Activated CD4-positive, alpha-beta T cell treated with anti-CD3 and anti-CD28 coated beads, Interleukin-2, amount 50 U/mL, for 16 hours (primary cell): ENCODE data around the gene ZNHIT2.
A peak's percentile ranks its signal among the peaks of the same experiment; 100 is the strongest.

Source experiments
- DNase-seq: peaks from one replicate; pipeline ENCODE4 v3.0.0-alpha.2; 2020

ZNHIT2 gene

DNA sequence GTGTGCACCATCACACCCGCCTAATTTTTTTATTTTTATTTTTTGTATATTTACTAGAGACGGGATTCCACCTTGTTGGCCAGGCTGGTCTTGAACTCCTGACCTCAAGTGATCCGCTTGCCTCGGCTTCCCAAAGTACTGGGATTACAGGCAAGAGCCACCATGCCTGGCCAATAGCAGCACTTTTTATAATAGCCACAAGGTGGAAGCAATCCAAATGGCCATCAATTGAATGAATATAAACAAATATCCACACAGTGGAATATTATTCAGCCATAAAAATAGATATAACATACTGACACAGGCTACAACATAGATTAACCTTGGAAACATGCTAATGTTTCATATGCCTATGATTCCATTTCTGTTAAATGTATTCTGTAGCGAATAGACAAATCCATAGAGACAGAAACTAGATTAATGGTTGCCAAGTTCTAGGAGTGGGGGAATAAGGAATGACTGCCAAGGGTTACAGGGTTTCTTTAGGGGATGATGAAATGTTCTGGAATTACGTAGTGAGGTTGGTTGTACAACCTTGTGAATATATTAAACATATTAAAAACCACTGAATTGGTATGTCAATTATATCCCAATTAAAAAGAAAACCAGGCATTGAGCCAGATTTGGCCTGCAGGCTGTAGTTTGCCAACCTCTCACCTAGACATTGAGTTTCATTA, 16.7 kb downstream of the ZNHIT2 start:
- no peak for DNase-seq

DNA sequence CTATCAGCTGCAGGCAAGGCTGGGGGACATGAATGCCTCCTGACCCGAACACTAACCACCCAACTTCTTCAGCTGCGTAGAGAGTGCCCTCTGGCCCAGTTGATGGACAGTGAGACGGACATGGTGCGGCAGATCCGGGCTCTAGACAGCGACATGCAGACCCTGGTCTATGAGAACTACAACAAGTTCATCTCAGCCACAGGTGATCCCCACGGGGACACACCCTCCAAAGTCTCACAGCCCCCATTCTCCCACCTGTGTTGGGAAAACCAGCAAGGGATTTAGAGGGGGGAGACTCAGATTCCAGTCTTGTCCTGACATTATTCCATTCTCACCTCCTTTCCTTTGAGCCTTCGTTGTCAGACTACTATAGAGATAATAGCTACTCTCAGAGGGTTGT, 20.6 kb downstream of the ZNHIT2 start:
- DNase-seq: no peak

DNA sequence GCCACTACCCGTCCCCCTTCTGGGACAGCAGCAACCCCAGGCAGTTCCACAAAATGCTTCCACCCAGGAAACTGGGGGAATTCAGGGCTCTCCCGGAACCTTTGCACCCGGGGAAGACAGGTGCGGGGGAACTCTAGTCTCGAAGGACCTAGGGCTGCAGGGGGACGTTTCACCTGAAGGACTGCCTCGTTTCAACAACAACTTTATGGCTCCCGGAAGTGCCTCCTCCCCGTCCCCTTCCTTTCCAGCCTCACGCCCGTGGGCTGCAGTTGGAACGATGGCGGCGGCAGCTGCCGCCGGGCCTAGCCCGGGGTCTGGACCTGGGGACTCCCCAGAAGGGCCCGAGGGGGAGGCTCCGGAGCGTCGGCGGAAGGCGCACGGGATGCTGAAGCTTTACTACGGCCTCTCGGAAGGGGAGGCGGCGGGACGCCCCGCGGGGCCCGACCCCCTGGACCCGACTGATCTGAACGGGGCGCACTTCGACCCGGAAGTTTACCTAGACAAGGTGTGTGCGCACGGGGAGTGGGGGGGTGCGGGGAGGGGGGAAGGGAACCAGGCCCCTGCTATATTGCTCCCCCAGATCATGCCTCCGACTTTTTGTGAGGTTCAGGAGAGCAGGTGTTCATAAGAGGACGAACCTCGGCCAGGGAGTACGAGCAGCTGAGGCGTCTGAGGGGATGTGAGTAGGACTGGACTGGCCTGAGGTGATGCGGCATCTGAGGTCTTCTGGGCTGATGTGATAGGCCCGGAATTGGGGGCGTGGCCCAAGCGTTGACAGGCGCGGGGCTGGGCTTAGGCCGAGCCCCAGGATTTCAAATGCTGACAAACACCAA, 21.3 kb downstream of the ZNHIT2 start, which contains the start of gene VPS51:
VPS51 (plus strand) TSS at position 241 of the 833 bp plus-strand sequence; CDS start at position 278, 37 bp downstream.
- DNase-seq: peak; percentile 90

DNA sequence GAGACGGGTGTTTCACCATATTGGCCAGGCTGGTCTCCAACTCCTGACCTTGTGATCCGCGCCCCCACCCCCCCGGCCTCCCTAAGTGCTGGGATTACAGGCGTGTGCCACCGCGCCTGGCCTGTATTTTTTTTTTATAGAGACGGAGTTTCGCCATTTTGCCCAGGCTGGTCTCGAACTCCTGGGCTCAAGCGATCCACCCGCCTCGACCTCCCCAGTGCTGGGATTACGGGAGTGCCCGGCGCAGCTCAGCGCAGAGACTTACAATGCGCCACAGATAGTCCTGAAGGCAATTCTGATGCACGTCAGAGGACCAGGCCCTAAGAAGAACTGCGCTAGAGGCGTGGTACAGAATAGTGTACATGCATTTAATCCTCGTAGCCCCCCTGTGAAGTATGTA, 22.1 kb downstream of the ZNHIT2 start:
- DNase-seq: no peak

DNA sequence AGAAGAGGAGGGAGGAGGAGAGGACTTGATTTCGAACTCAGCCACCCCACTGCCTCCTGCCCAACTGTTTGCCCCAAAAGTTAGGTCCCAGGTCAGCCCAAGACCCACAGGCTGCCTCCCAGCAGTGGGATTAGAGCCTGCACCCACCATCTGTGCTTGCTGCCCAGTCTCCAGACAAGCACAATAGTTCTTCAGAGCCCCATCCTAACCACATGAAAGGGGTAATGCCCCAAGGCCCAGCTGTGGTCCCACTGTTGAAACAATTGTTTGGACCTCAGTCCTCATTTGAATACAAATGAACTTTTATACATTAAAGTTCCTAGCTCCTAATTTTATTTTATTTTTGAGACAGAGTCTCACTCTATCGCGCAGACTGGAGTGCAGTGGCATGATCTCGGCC, 26.9 kb downstream of the ZNHIT2 start:
- DNase-seq: no peak

DNA sequence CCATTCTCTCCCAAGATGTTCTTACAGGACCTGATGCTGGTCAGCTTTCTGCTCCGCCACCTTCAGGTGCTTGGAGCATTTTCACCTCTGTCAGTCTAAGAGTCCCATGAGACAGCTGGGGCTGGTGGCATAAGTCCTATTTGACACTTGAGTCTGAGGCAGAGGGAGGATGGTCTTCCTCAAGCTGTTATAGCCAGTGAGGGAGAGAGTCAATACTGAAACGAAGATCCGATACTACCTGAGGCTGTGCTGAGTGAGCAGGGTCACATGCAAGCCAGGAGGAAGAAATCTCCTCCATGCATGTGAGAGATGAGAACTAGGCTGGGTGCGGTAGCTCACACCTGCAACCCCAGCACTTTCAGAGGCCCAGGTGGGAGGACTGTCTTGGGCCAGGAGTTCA, 27.9 kb downstream of the ZNHIT2 start:
- no peak for DNase-seq

DNA sequence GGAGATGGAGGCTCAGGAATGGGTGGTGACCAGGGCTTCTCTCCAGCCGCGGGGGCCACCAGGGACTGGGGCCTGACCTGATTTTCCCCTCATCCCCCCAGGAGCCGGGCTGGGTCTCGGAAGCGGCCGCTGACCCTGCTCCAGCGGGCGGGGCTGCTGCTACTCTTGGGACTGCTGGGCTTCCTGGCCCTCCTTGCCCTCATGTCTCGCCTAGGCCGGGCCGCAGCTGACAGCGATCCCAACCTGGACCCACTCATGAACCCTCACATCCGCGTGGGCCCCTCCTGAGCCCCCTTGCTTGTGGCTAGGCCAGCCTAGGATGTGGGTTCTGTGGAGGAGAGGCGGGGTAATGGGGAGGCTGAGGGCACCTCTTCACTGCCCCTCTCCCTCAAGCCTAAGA, 29.7 kb downstream of the ZNHIT2 start:
- DNase-seq: no peak

DNA sequence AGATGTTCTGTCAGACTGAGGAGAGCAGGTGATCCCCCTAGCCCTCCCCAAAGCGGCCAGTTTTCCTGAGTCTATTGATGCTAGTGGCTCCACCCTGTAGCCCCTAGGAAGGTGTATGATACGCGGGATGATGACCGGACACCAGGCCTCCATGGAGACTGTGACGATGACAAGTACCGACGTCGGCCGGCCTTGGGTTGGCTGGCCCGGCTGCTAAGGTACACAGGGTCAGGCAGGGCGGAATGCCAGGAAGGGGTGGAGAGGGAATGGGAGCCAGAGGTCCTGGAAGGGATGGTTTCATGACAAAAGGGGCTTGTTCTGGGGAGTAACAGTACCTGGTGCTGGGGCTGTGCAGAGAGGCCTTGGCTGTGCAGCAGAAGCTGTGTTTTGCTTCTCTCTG, 30.3 kb downstream of the ZNHIT2 start:
- DNase-seq: no peak

DNA sequence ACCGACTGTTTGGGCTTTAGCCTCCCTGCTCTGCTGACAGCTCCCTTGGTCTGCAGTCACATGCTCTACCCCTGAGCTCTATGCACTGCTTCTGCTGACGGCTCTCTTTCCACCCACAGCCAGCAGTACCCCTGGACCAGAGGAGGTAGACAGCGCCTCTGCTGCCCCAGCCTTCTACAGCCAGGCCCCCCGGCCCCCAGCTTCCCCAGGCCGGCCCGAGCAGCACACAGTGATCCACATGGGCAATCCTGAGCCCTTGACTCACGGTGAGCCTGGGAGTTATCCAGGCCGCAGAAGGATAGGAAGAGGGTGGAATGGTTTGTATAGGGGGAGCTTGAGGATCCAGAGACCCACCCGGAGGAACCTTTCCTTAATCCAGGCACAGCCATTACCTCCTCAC, 30.7 kb downstream of the ZNHIT2 start:
- DNase-seq: no peak

DNA sequence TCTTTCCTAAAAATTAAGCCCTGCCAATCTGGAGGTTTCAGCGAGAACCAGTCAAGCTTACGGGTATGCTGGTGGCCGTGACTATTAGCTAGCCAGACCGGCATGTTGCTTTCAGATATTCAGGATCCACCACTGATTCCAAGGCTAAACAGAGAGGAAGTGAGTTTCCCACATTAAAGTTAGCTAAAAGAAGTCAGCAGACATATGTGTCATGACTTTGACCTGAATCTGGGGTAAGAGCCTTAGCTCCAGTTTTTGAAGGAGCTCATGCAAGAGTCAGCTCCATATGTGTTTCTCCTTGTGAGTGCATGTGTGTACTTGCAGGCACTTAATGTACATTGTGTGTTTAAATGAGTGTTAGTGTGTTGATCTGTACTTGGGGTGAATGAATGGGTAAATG, 32.1 kb downstream of the ZNHIT2 start:
- DNase-seq: no peak

DNA sequence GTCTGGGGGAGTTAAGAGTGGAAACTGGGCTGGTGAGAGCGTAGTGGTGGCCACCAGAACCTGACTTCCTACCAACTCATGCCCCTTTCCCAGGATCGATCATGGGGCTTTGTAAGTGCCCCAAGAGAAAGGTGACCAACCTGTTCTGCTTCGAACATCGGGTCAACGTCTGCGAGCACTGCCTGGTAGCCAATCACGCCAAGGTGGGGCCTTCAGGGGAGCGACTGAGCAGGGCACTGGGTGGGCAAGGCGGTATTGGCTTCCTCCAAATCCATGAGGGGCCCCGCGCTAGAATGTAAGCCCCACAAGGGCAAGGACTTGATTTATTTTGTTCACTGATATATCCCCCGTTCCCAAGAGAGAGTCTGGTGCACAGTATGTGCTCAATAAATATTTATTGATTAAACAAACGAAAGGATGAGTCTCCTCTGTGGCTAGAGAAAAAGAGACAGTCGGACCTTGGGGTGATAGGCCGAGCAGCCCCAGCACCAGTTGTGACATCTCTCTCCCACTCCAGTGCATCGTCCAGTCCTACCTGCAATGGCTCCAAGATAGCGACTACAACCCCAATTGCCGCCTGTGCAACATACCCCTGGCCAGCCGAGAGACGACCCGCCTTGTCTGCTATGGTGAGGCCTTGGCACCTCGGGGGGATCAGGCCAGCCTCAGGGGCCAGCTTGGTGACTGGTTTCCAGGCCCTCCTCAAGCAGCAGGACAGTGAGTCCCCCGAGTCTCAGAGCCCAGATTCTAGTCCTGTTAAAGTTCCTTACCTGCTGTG, 32.7 kb downstream of the ZNHIT2 start:
- no peak for DNase-seq

DNA sequence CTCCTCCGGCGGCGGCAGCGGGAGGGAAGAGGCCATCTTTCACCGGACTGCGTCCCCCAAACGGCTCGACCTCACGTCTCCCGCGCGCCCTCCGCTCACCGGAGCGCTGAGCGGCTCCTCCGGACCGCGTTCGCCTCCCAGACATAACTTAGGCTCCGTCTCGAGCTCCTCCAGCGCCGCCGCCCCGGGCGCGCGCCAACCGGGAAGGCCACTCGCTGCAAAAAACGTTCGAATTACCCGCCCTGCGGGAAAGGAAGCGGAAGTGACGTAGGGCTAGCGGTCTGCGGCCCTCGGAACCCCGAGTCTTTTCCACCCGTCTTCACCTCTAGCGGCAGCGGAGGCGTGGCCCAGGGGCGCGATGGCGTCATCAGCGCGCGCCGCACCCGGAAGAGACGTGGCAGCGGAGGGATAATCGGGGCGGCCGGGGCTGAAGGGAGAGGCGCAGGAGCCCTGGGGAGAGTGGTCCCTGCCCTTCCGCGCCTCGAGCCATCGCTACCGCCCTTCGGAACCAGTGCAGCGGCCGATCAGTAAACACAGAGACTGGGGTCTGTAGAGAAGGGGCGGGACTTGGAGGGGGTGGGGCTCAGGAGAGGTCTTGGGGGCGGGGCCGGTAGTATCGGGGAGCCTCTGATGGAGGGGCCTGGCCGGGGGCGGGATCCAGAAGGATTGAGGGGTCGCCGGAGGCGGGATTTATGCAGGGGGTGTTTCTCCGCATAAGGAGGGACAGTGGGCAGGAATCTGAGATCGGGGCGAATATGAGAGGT, 33.5 kb downstream of the ZNHIT2 start, which contains the start of the genes CDCA5 and ZFPL1:
CDCA5 (minus strand) TSS at position 207 of the 764 bp plus-strand sequence; CDS start at position 145, 62 bp downstream.
ZFPL1 (plus strand) TSS at position 389 of the 764 bp plus-strand sequence. CDS start 477 bp downstream, outside the sequence.
- DNase-seq: peak; percentile 97

DNA sequence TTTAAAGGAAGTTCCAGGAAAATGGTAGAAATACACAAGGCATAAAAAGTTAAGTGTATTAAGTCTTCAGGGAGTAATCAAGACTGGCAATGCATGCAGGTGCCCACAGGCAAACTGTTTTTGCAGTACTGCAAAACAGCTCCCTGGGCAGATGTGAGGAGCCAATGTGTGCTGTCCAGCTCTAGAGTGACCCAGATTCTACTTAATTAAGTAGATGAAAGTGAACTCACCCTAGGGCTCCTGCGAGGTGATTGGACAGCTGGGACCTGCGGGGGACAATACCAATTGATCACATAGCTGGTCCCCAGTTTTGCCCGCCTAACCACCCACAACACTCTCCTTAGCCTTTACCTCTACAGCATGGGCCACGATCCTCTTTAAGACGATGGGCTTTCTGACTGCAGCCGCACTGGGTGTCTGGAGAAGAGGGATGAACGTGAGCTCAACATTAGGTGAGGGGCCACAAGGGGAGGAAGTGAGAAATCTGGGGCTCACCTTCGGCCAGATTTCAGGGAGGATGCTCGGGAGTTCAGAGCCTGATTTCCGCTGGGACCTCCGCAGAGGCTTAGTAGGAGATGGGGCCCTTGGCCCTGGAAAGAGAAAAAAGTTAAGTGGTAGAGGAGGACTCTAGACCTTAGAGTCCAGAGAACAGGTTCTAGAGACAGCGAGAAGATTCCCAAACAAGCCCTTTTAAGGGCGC, 34.2 kb downstream of the ZNHIT2 start:
- no peak for DNase-seq

DNA sequence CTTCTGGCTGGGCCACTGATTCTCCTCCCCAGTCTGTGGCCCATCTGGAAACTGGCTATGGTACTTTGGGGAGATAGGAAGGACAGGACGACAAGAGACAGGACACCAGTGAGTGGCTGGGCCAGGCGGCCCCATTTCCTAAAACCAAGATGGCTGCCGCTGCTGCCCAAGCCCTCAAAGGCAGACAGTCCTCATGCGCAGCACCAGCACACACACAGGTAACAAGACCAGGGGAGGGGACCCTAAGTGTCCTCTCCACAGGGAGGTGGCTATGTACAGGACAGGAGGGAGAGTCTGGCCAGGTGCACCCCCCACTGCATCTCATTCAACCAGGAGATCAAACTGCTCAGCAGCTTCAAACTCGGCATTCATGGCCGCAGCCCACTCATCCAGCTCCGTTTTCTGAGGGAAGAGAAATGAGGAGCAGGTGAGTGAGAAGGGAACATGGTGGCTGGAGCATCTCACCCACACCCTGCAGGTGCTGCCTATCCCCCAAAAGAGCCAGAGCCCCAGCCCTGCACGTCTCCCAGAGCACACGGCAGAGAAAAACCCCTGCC, 38.6 kb downstream of the ZNHIT2 start:
- DNase-seq: no peak

DNA sequence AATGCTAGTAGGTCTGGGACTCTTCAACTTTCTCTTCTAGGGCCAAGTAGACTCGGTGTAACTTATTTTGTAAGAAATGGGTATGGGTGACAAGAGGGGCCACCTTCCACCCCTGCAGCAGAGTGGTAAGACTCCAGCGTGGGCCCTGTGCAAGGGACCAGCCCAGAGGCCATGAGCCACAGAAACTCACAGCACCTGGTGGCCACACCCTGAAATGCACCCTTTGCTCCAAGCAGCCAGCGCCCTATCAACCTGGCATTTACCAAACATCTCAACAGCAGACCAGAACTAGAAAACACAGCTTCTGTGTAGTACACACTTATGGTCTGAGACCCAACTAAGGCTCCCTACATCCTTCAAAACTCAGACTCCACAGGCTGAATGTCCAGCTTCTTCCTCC, 39.4 kb downstream of the ZNHIT2 start:
- peak; percentile 65 for DNase-seq

DNA sequence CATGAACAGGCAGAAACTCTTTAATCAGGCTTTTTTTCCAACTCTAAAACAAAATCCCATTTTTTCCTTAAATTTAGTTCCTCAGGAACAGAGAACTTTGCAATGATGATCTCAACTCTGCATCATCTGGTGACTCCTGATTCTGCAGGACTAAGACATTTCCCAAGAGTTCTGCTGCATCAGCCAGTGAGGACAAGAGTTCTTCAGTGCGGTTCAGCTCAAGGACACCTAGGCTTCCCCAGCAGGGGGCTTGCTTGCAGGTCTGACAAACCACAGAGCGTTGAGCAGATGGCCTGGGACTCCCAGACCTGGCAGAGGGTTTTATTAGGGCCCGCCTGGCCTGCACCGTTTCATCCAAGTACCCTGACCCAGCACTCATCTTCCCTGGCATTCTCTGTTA, 40.0 kb downstream of the ZNHIT2 start:
- DNase-seq: no peak

DNA sequence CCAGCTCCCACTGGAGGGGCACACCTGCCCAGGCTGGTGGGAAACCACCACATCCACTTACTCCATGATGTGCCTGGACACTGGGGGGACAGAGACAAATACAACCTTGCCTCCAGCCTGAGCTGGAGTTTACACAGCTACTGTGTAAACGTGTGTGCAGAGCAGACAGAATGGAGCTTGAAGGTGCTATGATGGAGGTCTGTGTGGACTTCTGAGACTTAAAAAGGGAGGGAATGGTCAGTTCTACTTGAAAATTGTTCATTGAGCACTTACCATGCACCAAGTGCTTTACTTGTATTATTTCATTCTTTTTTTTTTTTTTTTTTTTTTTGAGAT, 44.9 kb downstream of the ZNHIT2 start:
- DNase-seq: no peak

DNA sequence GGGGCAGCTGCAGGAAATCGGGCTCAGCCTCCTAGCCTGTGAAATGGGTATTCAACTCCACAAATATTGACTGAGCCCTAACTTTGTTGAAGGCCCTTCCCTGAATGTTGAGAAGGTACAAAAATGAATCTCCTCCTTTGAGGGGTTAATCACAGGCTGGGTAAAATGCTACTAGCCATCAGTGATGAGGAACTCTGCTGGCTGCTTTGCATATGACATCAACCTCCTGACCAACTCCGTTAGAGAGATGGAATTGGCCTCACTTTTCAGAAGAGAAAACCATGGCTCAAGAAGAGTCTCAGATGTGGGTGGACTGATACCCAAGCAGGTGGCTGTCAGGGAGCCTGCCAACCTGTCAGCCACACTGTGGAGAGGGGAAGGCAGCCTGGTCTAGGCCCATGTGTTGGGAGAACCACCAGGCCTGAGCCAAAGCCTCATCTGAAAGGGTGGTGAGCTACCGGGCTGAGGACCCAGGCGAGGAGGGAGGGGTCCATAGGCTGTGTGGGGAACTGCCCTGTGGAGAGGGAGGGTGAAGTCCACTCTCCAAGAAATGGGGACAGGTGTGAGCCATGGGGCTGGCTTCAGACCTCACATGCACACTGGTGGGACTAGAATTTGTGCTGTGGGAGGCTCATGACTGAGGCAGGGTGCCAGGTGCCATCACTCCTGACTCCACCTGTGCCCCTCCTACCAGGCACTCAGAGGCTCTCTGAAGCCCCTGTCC, 45.4 kb downstream of the ZNHIT2 start:
- DNase-seq: no peak

DNA sequence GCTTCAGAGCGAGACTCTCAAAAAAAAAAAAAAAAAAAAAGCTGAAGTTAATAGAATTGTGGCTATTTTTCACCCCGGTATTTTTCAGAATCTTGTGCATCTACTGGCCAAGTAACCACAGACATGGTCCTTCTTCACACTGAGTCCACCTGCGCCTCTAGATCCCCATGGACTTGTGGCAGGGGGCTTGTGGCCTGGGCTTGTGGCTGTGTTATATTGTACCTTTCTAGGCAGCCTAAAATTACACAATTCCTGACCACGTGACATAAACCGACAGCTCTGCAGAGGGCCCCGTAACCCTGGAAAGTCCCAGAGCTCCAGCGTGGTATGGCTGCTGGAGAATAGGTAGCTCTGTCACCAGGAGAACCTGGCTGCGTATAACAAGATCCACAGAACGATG, 48.3 kb downstream of the ZNHIT2 start:
- DNase-seq: peak; percentile 29

DNA sequence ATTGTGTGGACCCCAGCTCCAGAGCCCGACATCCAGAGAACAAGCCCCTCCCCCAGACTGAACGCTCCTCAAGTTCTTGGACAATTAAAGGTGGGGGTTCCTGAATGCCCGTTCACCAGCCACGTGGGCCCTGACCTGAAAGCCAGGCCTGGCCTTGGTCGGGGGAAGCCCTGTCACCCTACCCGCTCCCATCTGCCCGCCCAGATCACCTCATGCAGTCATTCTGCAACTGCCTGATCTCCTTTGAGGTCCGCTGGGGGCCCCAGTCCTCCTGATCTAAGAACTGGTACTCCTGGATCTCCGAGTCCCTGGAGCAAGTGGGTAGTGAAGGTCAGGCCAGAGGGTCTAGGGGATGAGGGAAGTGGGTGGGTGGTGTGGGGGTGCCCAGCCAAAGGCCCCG, 50.1 kb downstream of the ZNHIT2 start:
- DNase-seq: no peak

DNA sequence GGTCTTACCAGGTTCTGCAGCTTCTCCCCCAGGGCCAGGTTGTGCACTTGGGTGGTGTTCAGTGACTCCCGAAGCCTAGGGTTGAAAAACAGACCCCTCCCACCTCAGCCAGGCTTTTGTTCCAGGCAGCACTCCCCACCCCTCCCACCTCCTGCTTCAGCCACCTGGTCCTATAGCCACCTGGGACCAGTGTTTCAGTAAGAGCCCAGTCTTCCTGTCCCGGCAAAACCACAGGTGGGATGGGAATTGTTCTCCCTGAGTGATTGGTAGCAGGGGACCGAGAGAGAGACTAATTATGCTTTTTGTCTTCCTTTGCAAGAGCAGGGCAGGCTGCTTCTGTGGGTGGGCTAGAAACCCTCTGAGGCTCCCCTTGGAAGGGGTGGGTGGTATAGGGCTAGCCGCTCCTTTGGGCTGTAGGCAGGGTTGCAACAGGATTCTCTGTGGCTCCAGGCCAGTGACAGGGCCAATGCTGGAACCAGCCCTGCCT, 50.7 kb downstream of the ZNHIT2 start:
- no peak for DNase-seq
